ENCODE data around the gene AFAP1.
"Not testable (repeated sequence)": the region's sequence is repeated elsewhere in the genome, so short reads cannot be mapped to it uniquely, and the experiment has no call there.

Gene AFAP1

DNA sequence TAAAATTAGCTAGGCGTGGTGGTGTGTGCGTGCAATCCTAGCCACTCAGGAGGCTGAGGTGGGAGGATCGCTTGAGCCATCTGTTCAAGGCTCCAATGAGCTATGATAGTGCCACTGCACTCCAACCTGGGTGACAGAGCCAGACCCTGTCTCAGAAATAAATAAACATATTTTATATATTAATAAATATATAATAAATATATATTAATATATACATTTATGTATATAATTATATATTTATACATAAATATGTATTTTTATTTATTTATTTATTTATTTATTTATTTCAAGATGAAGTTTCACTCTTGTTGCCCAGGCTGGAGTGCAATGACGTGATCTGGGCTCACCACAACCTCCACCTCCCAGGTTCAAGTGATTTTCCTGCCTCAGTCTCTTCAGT lies 4.0 kb upstream of the AFAP1 start:
- not testable (repeated sequence) for H3K9me3 Mint-ChIP-seq, H3K27ac Mint-ChIP-seq, DNase-seq, H3K4me3 Mint-ChIP-seq, ATAC-seq
- peaks cover 18% of the 10 kb centered on the region for H3K4me1 Mint-ChIP-seq
- H3K27me3 Mint-ChIP-seq: peaks cover 25% of the 10 kb centered on the region

DNA sequence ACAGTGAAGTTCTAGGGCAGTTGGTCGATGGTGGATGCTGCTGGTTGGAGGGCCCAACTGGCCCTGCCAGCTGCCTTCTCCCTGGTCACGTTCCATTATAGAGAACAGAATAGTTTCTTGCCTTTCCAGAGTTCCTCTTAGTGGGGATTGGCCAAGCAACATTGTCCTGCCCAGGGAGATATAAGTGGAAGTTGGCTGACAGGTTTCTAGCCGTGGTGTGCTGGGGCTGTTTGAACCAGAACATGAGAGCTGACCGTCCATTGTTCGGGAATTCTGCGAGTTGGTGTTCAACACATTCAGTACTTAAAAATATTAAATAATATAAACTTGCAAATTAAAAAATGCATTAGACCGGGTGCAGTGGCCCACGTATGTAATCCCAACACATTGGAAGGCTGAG lies 3.5 kb upstream of the AFAP1 start:
- H3K27me3 Mint-ChIP-seq: peaks cover 21% of the 10 kb centered on the region
- H3K4me3 Mint-ChIP-seq: no peak overlapping the region
- DNase-seq: no peak
- peaks cover 17% of the 10 kb centered on the region for H3K4me1 Mint-ChIP-seq
- no peaks in the 10 kb centered on the region for H3K9me3 Mint-ChIP-seq
- H3K27ac Mint-ChIP-seq: no peak overlapping the region
- ATAC-seq: no peak

DNA sequence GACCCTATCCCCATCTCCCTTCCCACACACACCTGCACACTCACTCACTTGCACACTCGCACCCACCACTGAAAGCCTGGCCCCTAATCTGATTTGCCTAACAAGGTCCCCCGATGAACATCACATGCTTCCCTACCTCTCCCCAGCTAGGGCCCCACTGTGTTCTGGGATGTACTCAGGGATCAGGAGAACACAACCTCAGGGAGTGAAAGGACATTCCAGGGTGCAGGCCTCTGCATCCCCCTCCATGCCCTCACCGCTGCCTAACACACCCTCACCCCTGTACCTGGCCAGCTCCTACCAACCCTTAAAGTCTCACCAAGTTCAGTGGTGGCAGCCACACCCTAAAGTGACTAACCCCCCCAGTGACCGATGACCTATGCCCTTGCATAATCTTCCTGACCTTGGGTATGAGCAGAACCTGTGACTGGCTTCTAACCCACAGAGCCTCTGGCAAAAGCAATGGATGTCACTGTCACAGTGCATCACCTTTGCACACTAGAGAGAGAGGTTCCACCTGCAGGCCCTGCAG lies 2.4 kb upstream of the AFAP1 start:
- no peak overlapping the region for H3K4me3 Mint-ChIP-seq
- ATAC-seq: no peak
- H3K4me1 Mint-ChIP-seq: peaks cover 25% of the 10 kb centered on the region
- no peaks in the 10 kb centered on the region for H3K9me3 Mint-ChIP-seq
- H3K27ac Mint-ChIP-seq: no peak overlapping the region
- peaks cover 21% of the 10 kb centered on the region for H3K27me3 Mint-ChIP-seq
- no peak for DNase-seq

DNA sequence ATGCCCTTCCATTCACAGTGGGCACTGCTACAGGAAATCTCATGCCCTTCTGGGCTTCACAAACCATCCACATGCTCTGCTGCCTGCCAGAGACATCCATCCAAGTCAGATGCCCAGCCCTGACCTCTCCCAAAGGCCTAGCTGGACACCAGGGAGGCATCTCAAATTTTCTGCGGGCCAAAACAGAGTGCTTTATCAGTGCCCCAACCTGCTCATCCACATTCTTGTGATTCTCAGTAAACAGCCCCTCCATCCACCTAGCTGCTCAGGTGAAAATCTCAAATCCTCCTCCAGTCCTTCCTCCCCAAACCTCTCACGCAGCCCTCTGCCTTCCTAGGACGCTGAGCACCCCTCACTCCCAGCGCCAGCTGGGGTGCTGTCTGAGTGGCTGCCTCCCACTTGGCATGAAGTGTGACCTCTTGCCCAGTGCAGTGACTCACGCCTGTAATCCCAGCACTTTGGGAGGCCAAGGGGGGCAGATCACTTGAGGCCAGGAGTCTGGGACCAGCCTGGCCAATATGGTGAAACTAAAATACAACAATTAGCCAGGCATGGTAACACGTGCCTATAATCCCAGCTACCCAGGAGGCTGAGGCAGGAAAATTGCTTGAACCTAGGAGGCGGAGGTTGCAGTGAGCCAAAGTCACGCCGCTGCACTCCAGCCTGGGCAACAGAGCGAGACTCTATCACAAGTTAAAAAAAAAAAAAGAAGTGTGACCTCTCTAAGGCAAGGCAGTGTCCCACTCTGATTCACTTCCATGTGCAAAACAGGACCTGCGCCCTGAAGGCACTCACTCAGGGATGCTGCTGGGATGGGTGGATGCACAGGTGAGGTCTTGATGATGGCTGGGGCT lies 1.7 kb upstream of the AFAP1 start:
- Mint-ChIP-seq H3K9me3 (no peaks in the 10 kb centered on the region), H3K27ac (no peak overlapping the region), H3K4me1 (peaks cover 32% of the 10 kb centered on the region), H3K27me3 (peaks cover 28% of the 10 kb centered on the region), H3K4me3 (peak overlapping the region in 1 of 2 donors; percentile 17)
- ATAC-seq (no peak), DNase-seq (no peak)

DNA sequence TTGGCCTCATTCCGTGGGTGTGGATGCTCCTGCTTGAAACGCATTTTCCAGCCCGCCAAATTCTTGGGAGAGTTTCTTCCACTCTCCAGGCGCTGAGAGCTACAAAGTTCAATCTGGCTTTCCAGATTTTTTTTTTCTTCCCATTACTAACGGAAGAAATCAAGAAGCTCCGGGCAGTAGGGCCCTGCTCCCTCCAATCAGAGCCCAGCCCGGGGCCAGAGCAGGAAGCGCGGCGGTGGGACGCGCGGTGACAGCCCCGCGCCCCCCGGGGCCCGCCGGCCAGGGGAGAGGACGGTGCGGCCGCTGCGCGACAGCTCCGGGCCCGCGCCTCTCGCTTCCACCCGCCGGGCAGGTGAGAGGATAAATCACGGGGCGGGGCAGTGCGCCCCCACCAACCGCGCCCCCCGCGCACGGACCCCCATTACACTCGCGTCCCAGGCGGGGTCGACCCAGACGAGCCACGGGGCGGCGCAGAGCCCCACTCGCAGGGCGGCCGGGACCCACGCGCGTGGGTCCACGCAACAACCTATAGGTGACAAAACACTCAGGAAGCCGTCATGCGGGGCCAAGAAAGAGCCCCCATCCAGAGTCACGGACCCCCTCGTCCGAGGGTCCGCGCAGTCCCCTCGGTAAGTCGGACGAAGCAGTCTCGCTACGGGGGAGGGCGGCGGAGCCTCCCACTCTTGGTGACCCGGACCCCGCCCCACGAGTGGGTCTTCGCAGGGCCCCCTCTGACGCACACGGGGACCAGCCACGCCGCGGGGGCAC lies 868 bp downstream of the AFAP1 start:
- Mint-ChIP-seq H3K27ac (no peak overlapping the region), H3K4me3 (peak overlapping the region; percentile 82 to 83), H3K9me3 (no peaks in the 10 kb centered on the region), H3K27me3 (peaks cover 28% of the 10 kb centered on the region), H3K4me1 (peaks cover 40% of the 10 kb centered on the region)
- DNase-seq (no peak), ATAC-seq (peak; percentile 22)

DNA sequence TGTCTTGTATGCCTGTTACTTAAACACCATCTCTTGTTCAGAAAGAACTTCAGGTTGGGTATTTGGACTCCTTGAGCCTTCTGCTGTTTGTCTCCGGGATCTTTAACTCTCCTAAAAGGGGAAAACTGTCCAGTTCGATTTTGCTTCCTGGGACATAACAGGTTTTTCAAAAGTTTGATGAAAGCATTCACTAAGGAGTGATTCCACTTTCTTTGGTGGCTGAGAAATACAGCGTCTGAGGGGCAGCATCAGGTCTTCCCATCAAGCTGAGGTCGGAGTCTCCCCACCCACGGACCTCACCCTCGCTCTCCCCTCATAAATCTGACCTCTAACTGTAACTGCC lies 1.4 kb downstream of the AFAP1 start:
- H3K4me3 Mint-ChIP-seq: peak overlapping the region; percentile 82 to 83
- H3K27me3 Mint-ChIP-seq: peaks cover 28% of the 10 kb centered on the region
- peaks cover 40% of the 10 kb centered on the region for H3K4me1 Mint-ChIP-seq
- DNase-seq: peak in 1 of 2 donors; percentile 22
- no peak for ATAC-seq
- no peaks in the 10 kb centered on the region for H3K9me3 Mint-ChIP-seq
- H3K27ac Mint-ChIP-seq: peak overlapping the region in 1 of 2 donors; percentile 51

DNA sequence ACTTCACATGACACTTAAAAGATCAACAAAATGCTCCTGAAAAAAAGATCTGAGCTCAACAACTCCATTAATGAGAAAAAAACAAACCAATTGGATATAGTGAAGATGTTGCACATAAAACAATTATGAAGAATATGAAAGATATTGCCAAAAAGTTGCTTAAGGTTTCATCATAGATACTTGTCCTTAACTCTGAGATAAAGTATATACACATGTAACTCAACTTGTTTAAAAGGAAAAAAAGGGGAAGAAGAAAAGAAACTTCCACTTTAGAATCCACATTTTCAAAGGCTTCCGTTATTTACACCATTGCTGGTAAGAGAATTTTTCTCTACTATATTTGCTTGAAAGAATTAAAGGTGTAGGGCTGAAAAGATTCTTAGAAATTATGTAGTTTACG lies 2.7 kb downstream of the AFAP1 start:
- no peaks in the 10 kb centered on the region for H3K9me3 Mint-ChIP-seq
- H3K4me3 Mint-ChIP-seq: peak overlapping the region; percentile 82 to 83
- H3K27ac Mint-ChIP-seq: peak overlapping the region in 1 of 2 donors; percentile 17
- no peak for DNase-seq
- ATAC-seq: no peak
- peaks cover 17% of the 10 kb centered on the region for H3K27me3 Mint-ChIP-seq
- H3K4me1 Mint-ChIP-seq: peaks cover 40% of the 10 kb centered on the region

DNA sequence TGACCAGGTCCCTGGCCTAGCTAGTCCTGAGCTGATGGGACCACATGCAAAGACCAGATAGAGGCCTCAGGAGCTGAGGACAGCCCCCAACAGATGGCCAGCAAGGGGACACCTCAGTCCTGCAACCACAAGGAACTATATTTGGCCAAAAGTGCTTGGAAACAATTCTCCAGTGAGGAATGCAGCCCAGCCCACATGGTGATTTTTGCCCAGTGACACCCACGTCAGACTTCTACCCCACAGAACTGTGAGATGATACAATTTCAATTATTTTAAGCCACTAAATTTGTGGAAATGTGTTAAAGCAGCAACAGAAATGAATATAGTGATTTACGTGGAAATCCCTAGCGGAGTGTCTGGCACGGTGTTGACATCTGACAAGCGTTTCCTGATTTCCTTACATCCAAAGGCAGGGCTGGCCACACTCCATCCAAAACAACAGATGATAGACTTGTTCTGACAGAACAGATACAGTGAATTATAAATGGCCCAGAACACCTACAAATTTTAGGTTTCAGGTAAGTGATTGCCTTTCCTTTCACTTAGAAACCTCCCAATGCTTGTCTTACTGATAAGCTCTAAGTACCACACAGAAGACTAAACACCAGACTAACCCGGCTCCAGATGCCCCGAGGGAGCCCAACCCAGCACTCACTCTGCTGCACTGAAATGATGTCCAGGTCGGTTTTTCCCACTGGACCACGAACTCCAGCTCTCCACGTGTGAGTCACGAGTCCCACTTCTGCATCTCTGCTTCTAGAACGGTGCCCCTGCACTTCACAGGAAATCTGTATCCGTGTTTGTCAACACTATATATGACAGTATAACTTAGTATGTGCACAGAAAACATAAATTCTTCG lies 5.8 kb downstream of the AFAP1 start:
- no peak for ATAC-seq
- H3K27me3 Mint-ChIP-seq: peaks cover 7% of the 10 kb centered on the region
- no peak overlapping the region for H3K27ac Mint-ChIP-seq

DNA sequence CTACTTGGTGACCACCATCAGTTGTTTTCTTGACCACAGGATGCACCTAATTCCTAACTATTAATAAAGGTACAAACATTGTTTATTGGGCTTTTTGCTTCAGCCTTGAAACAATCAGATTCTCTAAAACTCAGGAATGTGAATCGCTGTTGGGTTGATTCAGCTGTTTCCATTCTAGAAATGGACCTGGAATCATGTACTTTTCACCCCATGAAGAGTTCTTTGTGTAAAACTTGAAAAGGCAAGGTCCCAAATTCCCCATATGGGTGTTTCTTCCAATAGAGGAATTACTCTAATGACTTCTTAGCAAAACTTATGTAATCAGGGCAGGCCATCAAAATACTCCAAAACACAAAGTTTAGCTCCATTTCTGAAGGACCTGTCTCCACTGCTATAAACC lies 7.4 kb downstream of the AFAP1 start:
- no peak for ATAC-seq
- no peaks in the 10 kb centered on the region for H3K9me3 Mint-ChIP-seq
- H3K27ac Mint-ChIP-seq: no peak overlapping the region
- no peak overlapping the region for H3K4me3 Mint-ChIP-seq
- H3K27me3 Mint-ChIP-seq: peaks cover 7% of the 10 kb centered on the region
- peaks cover 35% of the 10 kb centered on the region for H3K4me1 Mint-ChIP-seq
- no peak for DNase-seq

More for the DNA sequence above, 5.8 kb downstream of the AFAP1 start:
- no peak overlapping the region for H3K4me3 Mint-ChIP-seq
- no peaks in the 10 kb centered on the region for H3K9me3 Mint-ChIP-seq
- H3K4me1 Mint-ChIP-seq: peaks cover 49% of the 10 kb centered on the region
- no peak for DNase-seq

DNA sequence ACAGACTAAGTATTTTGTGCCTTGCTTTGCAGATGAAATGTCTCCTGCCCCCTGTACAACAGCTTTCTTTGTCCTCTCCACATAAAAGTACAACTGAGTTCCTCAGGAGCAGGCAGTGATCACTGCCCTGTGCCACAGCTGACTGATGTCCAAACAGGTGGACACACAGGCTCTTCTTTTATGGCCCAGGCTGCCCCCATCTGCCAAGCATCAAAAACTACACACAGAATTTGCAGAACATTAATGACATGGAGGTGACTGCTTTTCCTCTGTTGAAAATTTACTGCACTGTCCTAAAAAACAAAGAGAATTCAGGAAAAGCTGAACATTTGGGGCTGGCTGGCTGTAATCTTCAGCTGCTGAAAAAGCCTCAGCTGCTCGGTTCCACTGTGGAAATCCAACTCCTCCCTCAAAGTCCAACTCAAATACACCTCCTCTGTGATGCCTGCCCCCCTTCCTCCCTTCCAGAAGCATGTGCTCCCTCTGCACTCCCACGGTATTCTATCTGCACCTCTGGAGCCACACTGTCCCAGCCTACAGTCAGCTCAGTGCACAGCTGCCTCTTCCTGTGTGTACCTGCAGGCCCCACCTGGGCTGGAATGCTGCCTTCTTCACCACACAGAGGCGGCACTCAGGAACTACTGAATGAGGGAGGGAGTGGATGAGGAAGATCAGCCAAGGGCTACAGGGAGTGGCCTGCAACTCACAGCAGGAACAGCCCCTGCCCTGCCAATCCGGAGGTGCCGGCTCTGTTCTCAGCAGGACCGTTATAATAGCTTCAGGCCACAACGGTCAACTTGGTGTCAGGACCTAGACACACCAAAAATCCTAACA lies 10.3 kb downstream of the AFAP1 start:
- no peak for DNase-seq
- Mint-ChIP-seq H3K4me1 (peaks cover 27% of the 10 kb centered on the region), H3K27ac (peak overlapping the region in 1 of 2 donors; percentile 26), H3K27me3 (no peaks in the 10 kb centered on the region), H3K9me3 (no peaks in the 10 kb centered on the region), H3K4me3 (no peak overlapping the region)
- ATAC-seq: no peak

DNA sequence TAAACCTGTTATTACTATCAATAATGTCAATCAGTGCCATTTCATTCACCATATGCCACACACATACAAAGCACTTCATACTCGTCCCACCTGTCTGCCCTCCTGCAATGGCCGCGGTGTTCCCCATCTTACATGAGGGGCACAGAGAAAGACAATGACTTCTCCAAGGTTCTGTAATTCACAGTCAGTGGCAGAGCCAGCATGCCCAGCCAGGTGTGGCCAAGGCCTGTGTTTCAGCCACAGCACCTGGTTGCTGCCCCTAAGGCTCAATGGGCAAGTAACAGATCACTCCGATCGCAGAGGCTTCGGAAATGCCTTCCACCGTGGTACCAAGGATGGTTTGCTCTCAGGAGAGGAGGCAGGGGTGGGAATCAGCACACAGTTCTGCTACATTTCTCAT lies 10.9 kb downstream of the AFAP1 start:
- H3K27me3 Mint-ChIP-seq: no peaks in the 10 kb centered on the region
- H3K9me3 Mint-ChIP-seq: no peaks in the 10 kb centered on the region
- no peak overlapping the region for H3K27ac Mint-ChIP-seq
- DNase-seq (no peak), ATAC-seq (no peak)
- H3K4me1 Mint-ChIP-seq: peaks cover 24% of the 10 kb centered on the region
- H3K4me3 Mint-ChIP-seq: no peak overlapping the region

DNA sequence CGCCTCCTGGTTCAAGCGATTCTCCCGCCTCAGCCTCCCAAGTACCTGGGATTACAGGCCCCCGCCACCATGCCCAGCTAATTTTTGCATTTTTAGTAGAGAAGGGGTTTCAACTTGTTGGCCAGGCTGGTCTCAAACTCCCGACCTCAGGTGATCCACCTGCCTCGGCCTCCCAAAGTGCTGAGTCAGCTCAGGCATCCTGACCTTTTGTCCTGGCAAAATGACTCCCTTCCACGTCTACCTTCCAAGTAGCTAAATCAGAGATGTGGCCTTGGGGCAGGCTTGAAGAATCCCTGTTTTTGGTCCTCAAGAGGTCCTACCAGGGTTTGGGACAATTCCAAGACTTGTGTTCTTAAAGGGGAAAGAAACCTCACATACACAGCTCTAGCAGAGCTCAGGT lies 12.8 kb downstream of the AFAP1 start:
- Mint-ChIP-seq H3K4me3 (no peak overlapping the region), H3K27ac (no peak overlapping the region), H3K9me3 (no peaks in the 10 kb centered on the region), H3K4me1 (peaks cover 24% of the 10 kb centered on the region), H3K27me3 (no peaks in the 10 kb centered on the region)
- DNase-seq: no peak
- no peak for ATAC-seq

DNA sequence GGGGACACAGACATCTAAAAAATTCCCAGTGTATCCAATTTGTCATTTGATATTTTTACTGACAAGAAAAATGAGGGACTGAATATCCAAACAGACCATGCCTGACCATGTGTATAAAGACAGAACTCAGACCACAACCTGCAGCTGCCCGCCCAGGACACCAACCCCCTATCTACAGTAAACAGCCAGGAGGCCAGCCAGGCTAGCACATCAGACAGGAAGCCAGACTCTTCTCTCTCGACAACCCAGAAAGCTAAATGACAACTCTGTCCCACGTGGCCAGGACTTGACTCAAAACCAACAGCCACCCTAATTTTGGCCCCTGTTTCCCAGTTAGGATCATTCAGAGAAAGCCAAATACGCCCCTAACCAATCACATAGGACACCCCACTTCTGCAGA lies 15.1 kb downstream of the AFAP1 start:
- no peak overlapping the region for H3K4me3 Mint-ChIP-seq
- ATAC-seq: no peak
- H3K4me1 Mint-ChIP-seq: peaks cover 11% of the 10 kb centered on the region

DNA sequence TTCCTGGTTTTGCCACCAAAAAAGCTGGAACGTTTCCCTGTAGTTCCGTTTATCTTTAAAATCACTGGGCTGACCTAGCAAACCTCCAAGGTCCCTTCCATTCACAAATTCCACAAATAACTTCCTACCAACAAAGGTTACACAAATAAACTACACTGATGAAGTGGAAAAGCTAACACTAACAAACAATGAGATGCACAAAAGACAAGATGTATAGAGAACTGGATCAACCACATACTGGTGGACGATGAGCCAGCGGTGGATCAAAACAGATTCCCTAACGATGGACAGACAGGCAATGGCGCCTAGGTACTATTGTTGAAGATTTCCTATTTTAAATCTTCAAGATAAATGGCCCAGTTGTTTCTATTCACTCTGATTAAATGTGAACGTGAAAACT lies 15.5 kb downstream of the AFAP1 start:
- Mint-ChIP-seq H3K4me3 (no peak overlapping the region), H3K27ac (no peak overlapping the region), H3K27me3 (no peaks in the 10 kb centered on the region), H3K9me3 (no peaks in the 10 kb centered on the region), H3K4me1 (peaks cover 7% of the 10 kb centered on the region)
- DNase-seq (no peak), ATAC-seq (no peak)

More for the DNA sequence above, 15.1 kb downstream of the AFAP1 start:
- no peak for DNase-seq
- H3K9me3 Mint-ChIP-seq: no peaks in the 10 kb centered on the region
- H3K27me3 Mint-ChIP-seq: no peaks in the 10 kb centered on the region
- H3K27ac Mint-ChIP-seq: no peak overlapping the region

DNA sequence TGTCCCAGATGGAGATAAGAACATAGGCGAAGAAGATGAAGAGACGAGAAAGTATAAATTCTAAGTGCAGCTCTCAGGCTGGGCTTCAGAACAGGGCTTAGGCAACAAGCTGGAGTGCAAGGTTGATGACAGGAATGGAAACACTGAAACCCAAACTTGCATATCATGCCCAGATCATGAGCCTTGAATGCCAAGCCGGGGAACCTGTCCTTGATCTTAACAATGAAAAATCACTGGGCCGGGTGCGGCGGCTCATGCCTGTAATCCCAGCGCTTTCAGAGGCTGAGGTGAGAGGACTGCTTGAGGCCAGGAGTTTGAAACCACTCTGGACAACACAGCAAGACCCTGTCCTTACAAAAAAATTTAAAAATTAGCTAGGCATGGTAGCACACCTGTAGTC lies 17.2 kb downstream of the AFAP1 start:
- H3K27me3 Mint-ChIP-seq: peaks cover 7% of the 10 kb centered on the region
- DNase-seq: no peak
- H3K4me1 Mint-ChIP-seq: peaks cover 15% of the 10 kb centered on the region
- H3K4me3 Mint-ChIP-seq: no peak overlapping the region
- no peak overlapping the region for H3K27ac Mint-ChIP-seq
- no peaks in the 10 kb centered on the region for H3K9me3 Mint-ChIP-seq
- no peak for ATAC-seq
